Activated T-cell treated with anti-CD3 and anti-CD28 coated beads, Interleukin-2, amount 50 U/mL, for 48 hours (primary cell): ENCODE data around the gene CNBP.
A peak's percentile ranks its signal among the peaks of the same experiment; 100 is the strongest.

Source experiments
- DNase-seq, 2 experiments: peaks; one replicate each; pipeline ENCODE4 v3.0.0-alpha.2; 2020

Gene CNBP

DNA sequence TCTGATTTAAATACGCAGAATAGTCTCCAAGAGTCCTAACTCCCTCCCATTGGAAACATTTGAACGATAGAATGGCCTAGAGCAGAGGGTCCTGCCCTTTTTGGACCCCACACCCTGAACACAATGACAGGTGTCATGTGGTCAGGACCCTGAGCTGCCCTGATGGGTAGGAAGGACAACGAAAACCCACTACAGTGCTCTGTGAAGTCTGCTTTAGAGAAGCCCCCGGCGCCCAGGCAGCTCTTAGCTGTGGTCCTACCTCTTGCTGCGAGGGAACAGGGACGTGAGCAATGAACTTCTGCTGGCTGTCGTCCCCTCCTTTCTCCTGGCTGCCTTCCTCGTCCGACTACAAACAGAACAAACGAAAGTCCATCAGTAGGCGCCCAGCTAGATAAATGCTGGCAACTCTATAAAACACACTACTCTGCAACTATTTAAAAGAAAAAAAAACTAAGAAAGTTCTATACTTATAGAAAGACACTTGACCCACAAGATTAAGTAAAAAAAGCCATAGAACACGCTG, 53.3 kb downstream of the CNBP start:
- DNase-seq = no peak

DNA sequence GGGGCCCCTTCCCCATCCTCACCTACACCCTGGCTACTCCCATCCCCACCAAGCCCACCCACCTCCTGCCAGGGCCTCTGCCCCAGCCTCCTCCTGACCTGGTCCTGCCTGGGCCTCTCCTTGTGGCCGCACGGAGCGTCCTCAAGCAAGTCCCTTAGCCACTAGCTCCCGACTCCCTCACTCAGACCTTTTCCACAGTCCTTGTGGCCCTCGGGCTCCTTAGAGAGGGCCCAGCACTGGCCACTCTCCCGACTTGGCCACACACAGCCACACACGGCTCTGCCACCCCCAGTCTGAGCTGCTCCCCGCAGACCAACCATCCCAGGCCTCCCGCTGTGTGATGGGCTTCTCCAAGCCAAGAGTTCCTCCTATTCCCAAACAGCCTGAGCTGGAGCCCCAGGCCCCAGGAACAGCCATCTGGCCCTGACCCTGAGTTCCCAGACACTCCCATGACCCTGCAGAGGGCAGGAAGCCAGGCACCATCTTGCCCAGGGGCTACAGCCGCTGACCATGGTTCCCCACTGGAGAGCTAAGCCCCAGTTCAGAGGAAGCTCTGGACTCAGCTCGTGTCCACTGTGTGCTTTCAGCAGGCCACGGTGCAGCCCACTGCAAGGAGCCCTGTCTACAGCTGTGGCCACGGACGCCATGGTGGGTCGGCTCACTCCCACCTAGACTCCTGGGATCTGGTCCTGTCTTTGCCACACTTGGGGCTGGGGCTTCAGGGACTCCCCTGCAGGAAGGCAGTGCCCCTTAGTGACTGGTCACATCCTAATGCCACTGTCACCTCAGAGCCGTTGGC, 55.1 kb downstream of the CNBP start:
- DNase-seq = no peak

DNA sequence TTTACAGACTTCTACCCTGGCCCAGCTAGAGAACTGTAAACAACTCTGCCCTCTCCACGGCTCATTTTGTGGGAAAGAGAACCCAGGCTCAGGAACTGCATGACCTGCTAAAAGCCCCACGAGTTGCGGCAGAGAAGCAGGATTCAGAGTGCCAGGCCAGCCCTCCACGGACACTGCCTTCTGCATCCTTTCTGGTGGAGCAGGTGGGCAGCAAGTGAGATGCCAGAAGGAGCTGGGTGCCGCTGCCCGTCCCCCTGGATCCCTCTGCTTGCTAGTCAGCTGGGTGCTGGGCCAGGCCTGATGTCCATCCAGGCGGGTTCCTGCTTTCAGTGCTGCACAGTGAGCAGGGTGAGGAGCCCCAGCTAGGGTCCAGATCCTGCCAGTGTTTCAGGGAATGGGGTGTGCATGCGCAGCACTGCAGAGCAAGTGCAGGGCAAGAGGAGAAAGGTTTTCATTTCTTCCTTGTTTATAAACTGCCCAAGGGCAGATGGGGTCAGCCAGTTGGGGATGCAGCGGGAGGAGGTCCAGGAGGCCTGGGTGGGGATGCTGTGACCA, 56.9 kb downstream of the CNBP start:
- no peak for DNase-seq

DNA sequence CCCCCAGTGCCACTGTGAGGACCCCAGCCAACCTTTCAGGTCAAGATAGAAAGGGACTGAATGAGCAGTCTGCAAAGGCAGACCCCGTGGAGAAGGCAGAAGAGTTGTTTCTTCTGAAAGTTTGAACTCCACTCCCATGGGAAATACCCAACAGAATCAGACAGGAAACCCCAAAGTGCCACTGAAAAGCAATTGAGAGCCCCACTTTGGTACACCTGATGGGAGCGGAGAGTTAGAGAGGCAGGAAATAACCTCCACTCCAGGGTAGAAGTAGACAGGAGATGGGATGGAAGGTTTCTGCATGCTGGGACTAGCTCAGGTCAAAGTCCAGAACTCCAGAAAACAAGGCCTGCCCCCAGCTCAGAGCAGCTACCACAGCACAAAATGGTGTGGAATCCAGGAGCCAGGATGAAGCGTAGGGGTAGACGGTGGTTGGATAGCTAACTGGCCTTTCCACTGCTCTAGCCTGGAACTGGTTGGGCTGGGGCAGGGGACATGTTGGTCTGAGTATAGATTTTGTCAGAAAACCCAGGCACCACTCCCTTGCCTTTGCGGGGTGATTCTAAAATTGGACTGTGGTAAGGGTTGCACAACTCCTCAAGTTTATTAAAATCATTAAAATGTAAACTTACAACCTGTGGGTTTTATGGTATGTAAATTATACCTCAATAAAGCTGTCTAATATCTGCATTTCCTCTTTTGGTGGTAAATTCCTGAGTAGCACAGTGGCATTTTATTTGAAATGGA, 60.2 kb downstream of the CNBP start:
- DNase-seq = no peak

DNA sequence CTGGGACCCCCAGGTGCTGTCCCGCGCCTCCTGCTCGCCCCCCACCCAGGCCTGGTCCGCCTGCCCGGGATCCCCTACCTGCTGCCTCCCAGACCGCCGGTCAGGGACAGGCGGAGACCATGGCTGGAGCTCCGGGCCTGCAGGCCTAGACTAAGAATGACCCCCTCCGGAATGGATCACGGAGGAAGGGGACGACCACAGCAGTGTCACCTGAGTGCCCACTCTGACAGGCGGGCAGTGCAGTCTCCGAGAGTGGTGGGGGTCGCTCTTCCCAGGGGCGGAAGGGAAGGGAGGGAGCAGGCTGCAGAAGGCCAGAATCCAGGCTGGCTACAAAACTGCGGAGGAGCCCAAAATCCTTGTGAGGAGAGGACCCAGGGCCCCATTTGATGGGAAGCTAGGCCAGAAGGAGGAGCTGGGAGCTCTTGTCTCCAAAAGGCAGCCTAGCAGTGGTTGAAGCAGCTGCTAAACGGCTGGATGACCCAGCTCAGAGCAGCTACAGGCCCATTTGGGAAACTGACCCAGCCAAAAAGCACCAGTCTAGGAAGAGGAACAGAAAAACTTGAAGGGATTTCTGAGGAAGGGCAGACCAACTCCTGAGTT, 61.2 kb downstream of the CNBP start:
- no peak for DNase-seq

DNA sequence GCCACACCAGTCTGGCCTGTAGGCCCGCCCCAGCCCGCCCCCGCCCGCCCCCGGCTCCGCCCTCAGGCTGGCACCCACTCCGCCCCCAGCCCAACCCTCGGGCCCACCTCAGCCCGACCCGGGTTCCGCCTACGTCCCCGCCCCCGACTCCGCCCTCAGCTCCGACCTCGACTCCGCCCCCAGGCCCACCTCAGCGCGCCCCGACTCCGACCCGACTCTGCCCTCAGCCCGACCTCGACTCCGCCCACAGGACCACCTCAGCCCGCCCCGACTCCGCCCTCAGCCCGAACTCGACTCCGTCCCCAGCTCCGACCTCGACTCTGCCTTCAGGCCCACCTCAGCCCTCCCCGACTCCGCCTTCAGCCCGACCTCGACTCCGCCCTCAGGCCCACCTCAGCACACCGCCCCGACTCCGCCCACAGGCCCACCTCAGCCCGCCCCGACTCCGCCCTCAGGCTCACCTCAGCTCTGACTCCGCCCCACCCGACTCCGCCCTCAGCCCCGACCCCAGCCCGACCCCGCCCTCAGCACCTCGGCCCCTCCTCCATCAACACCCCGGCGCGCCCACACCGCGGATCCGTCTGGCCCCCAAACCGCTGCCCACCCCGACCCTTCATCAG, 61.8 kb downstream of the CNBP start, which contains the start of gene RAB43:
Gene RAB43, minus strand, starts transcription at position 13 of the 620 bp plus-strand sequence. CDS start 315 bp downstream, outside the sequence.
- DNase-seq = peak; percentile 89 to 92

DNA sequence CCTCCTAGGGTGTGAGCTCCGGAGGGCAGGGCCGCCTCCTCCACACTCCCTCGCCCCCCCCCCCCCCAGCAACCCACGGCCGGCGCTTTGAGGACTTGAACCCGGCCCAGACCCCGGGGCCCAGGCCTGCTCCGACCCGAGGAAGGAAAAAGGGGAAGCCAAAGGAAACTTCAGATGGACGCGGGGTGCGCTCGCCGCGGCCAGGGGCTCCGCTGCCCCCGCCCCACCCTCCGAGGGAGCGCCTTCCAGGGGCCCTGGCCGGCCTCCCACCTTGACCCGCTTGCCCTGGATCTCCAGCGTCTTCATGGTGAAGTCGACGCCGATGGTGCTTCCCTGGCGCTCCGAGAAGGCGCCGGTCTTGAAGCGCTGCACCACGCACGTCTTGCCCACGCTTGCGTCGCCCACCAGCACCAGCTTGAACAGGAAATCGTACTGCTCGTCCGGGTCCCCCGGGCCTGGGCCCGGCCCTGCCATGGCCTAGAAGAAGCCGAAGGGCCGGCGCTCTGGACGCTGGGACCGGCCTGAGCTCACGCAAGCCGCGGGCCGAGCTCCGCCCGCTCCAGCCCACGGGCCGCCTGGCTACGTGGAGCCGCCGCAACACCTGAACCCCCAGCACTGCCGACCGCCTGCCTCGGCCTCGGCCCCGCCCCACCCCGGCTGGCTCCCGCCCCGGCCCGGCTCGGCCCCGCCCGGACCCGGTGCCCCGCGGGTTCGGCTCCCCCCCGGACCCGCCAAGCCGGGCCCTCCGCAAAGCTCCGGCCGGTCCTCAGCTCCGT, 62.5 kb downstream of the CNBP start:
- no peak for DNase-seq

DNA sequence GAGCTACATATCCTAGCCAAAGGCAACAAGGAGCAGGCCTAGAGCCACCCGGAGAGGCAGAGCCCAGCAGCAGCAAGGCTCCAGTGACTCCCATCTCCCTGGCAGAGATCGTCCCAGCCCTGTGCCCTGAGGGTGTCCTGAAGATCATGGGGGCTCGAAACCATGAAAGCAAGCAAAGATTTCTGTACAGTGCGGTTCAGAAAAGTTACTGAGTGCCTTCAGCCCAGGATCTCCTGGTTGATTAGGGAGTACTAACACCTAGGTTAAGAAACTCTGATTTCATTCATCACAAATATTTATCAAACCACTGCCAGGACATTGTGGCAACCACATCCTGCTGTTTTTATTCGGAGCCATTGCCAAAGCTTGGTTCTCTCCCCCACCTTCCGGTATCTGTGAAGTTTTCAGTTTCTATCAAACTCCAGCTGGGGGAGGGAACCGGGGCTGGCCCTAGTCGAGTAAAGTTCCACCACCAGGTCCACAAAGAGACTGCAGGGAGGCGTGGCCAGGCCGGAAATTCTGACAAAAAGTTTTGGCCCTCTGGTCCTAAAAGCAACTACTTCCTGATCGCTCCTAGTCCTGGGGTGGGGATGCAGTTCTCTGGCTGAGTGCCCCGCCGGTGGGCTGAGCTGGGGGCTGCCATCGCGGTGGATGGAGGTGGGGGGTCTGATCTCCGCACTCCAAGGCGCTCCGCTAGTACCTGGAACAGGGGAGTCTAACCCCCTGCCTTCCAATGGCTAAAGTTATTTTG, 63.3 kb downstream of the CNBP start:
- peak; percentile 94 for DNase-seq

DNA sequence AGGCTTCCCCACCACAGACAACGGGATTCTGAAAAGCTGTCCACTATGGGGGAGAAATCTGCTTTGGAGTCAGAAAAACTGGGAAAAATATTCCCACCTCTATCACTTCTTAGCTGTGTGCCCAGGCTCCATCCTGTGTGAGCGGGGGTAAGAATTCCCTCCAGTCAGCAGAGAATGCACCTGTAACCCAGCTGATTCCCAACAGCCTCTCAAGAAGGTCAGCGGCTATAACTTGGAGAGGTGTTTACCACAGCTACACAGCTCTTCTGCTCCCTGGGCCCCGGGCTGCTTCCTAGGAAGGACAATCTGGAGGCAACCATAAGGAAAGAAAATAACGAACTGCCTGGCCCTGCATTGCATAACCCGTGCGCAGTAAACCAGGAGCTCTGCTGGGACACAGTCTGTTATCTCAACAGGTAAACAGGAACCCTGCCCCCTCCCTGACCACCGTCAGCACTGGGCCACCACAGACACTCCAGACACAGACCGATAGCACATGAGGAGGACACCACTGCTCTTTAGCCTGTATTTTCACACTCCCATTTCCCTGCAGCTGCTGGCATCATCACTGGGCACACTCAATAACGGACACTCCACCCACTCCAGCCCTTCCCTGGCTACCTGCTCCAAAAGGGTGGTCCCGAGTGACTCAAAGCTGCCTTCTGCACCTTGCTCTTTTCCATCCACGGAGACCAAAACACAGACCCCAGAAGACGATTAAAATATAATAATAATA, 64.2 kb downstream of the CNBP start:
- DNase-seq = peak; percentile 45 to 55

DNA sequence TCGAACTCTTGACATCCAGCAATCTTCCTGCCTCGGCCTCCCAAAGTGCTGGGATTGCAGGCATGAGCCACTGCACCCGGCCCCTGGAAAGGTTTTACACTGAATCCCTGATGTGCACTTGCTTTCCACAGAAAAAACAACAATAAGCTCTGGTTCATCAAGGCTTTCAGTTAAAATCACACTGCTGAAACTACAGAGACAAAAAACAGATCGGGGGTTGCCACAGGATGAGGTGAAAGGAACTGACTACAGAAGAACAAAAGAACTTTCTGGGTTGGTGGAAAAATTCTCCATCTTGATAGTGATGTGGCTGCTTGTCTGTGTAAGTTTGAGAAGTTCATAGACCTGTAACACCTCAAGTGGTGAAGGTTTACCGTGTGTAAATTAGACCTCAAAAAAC, 65.0 kb downstream of the CNBP start:
- peak in 1 of 2 experiments; percentile 48 for DNase-seq
